CMK (cell line): ENCODE results near the gene KCTD20.

ENCODE experiments used
- DNase-seq: peaks from one replicate; pipeline ENCODE4 v3.0.0-alpha.2; 2010; ENCODE audit warnings: low read depth

Gene KCTD20

DNA sequence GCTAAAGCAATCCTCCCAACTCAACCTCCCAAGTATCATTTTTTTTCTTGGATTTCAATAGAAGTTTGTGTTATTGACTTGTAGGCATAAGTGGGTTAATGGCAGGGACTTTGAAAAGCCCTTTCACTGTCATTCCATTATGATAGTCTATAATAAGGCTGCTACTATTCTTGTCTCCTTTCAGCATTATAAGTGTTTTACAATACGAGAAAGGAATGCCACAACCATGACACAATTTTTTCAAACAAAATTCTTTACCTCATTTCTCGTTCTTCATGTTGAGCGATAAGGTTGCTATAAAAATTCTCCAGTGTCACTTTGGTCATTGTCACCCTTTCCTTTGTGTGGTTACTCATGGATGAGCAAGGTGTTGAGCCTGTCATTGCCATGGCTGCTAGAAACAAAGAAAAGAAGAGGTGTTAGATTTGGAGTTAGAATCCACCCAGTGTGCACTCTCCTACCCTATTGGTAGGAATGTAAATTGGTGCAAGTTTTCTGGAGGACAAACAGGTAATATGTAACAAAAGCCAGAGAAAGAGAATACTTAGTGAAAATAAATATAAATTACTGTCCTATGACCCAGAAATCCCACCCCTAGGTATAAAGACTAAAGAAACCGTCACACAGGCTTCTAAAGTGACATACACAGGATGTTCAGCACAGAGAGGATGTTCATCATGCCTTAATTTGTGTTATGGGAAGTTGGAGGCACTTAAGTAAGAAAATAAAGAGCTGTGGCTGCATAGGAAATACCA, 97.2 kb downstream of the KCTD20 start:
- no peak for DNase-seq
